ENCODE results near the gene STUB1. TPM values are rescaled to one million over a fixed set of nuclear protein-coding genes. Genes with fewer than 3 reads are reported as not detected.
A peak's percentile ranks its signal among the peaks of the same experiment; 100 is the strongest.

The STUB1 gene
- total RNA-seq, 6 experiments from 2014 or later = 37.3 to 69.6 (median 54.3) TPM

- H3K4me3 ChIP-seq = no peak overlapping the region
- H3K27me3 ChIP-seq = peaks cover 0 to 15% of the 10 kb centered on the region in 2 donors
- 0% methylated on average over 1 of the region's 64 CpGs for WGBS (ENCODE audit: insufficient coverage, low coverage, low lambda C conversion rate, missing lambda C conversion rate)
These were observed 14.1 kb downstream of the STUB1 start for GRCh38 chr16:694187-694862.

GRCh38 chr16:694863-695354 is 14.7 kb downstream of the STUB1 start:
- Histone ChIP-seq H3K4me3 (no peak overlapping the region), H3K27ac (no peak overlapping the region), H3K9me3 (no peaks in the 10 kb centered on the region), H3K36me3 (no peaks in the 10 kb centered on the region), H3K27me3 (peaks cover 0 to 19% of the 10 kb centered on the region in 2 donors), H3K4me1 (peaks cover 0 to 5% (median 2%) of the 10 kb centered on the region in 4 donors)
- TF ChIP-seq CTCF (IDR thresholded peaks at IDR 0.05) (no peak), POLR2A (IDR thresholded peaks at IDR 0.05) (no peak)
- DNase-seq (no peak), ATAC-seq (no peak)
- WGBS (ENCODE audit: insufficient coverage, low coverage, low lambda C conversion rate, missing lambda C conversion rate) = 0% methylated on average over 1 of the region's 37 CpGs
- intact Hi-C loops (cut with DNase I) = no loop called here

More at GRCh38 chr16:694187-694862, 14.1 kb downstream of the STUB1 start:
- no peaks in the 10 kb centered on the region for H3K36me3 ChIP-seq
- ATAC-seq = no peak
- DNase-seq = no peak
- peaks cover 0 to 9% (median 5%) of the 10 kb centered on the region in 4 donors for H3K4me1 ChIP-seq
- no peak overlapping the region for H3K27ac ChIP-seq
- TF ChIP-seq CTCF (IDR thresholded peaks at IDR 0.05) (no peak), POLR2A (IDR thresholded peaks at IDR 0.05) (no peak)
- H3K9me3 ChIP-seq = no peaks in the 10 kb centered on the region
- intact Hi-C loops (cut with DNase I) = no loop called here

GRCh38 chr16:695355-696089 is 15.3 kb downstream of the STUB1 start:
- Histone ChIP-seq H3K9me3 (no peaks in the 10 kb centered on the region), H3K36me3 (no peaks in the 10 kb centered on the region), H3K4me3 (no peak overlapping the region), H3K27ac (no peak overlapping the region), H3K4me1 (peaks cover 0 to 4% (median 1%) of the 10 kb centered on the region in 4 donors), H3K27me3 (peaks cover 0 to 25% of the 10 kb centered on the region in 2 donors)
- no peak for TF ChIP-seq CTCF (IDR thresholded peaks at IDR 0.05)
- no peak for TF ChIP-seq POLR2A (IDR thresholded peaks at IDR 0.05)
- intact Hi-C loops (cut with DNase I) = no loop called here
- WGBS (ENCODE audit: insufficient coverage, low coverage, low lambda C conversion rate, missing lambda C conversion rate) = 0% methylated on average over 2 of the region's 71 CpGs
- peak in 1 of 3 donors; percentile 33 for DNase-seq
- ATAC-seq = peak in 3 of 4 donors; percentile 8 to 47 (median 40)

GRCh38 chr16:698911-699671 is 18.9 kb downstream of the STUB1 start:
- Histone ChIP-seq H3K27ac (no peak overlapping the region), H3K36me3 (no peaks in the 10 kb centered on the region), H3K4me1 (peaks cover 0 to 4% (median 0%) of the 10 kb centered on the region in 4 donors), H3K4me3 (no peak overlapping the region), H3K27me3 (peaks cover 8 to 29% of the 10 kb centered on the region in 2 donors), H3K9me3 (no peaks in the 10 kb centered on the region)
- TF ChIP-seq CTCF (IDR thresholded peaks at IDR 0.05) = no peak
- TF ChIP-seq POLR2A (IDR thresholded peaks at IDR 0.05) = no peak
- ATAC-seq (no peak), DNase-seq (no peak)
- intact Hi-C loops (cut with DNase I) = no loop called here
- WGBS (ENCODE audit: insufficient coverage, low coverage, low lambda C conversion rate, missing lambda C conversion rate) = 51% methylated on average over 3 of the region's 19 CpGs

Data from right lobe of liver (tissue), 6 donors.